CD1c-positive myeloid dendritic cell (primary cell): ENCODE data around the gene CNPY1.

ENCODE experiments used
- DNase-seq: peaks from one replicate; pipeline ENCODE4 v3.0.0-alpha.2; 2016; ENCODE audit errors: extremely low spot score

Gene CNPY1

DNA sequence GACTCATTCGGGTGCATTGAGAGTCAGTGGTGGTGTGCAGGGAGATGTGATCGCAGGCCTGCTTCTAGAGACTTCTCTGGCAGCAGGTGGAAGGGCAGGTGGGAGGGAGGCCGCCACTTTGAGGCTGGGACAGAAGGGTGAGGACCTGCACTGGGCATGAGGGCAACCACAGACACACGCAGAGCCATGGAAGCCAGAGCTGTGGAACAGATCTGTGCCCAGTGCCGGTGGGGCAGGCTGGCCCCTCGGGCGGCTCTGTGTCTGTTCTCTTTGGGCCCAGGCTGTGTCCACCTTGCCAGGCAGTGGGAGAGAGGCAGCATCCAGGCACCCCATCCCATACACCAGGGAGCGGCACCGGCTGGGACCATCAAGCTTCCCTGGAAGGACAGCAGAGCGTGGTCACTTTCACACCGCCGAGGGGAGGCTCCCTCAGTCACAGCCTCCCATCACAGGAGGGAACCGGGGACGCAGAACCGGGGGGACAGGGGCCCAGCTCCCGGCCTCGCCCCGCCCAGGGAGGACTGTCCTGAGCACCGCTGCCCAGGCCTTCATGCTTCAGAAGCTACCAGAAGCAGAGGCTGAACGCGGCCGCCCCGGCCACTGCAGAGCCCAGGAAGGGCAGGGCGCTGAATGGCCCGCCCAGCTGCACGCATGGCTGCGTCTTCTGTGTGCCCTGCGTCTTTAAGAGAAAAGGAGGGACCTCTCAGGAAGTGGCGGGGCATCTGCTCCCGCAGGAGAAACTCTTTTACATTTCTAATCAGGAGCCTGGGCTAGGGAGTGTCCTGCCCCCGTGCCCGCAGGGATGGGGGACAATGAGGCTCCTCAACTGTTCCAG is 56.3 kb downstream of the CNPY1 start:
- no peak for DNase-seq

DNA sequence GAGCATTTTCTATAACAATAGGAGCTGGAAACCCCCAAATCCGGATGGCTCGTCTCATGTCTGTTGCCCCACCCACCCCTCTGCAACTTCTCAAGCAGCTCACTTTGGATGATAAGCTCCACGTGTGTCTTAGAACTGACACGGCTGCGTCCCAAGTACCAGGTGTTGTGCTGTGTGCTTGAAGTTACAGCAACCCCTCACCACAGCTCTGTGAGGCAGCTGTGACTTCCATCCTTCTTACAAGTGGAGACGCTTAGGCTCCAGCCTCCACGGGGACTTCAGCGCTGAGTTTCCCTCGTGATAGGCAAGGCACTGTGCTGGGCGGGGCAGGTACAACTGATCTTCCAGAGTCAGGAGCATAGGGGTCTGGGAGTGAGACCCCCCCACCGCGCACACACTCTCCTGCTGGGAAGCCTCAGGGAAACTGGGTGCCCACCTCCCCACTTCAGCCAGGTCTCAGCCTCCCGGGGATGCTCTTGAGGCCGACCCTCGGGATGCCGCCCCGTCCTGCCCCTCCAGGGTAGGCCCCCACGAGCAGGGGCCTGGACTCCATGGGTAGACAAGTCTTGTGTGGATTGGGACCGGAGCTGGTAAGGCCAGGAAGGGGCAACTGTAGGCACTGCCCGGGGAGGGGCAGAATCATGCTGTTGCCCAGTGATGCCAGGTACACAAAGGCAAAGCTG is 57.1 kb downstream of the CNPY1 start:
- no peak for DNase-seq

- DNase-seq, result no peak
Observed at GRCh38 chr7:155488483-155489127, 57.8 kb downstream of the CNPY1 start.

- no peak for DNase-seq
Observed at GRCh38 chr7:155487509-155488482, 58.6 kb downstream of the CNPY1 start.

DNA sequence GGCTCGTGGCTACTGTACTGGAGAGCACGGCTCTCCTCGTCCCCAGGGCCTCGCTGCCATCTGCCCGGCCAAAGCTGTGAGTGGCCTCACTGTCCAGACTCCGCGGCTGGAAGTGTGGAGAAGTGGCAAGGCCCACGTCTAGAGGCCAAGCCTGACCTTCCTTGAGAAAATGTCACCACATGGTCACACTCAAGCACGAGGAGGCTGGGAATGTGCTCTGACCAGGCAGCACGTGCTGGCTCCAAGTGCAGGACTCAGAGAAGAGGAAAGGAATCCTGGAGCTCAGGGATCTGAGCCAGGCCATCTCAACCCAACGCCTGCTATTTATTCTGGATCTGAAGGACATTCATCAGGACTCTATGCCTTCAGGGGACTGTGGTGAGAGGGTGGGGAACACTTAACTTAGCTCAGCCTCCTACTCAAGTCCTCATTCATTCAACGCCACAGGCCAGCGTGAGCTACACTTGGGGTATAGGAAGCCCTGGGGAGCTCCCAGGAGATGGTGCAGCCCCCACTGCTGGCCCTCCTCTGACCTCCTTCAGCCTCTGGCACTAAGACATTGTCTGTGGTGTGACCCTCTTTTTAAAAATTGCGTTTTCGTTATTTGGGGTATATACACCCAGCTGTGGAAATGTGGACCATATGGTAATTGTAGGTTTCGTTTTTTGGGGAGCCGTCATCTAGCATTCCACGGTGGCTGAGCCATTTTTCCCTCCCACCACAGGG is 59.4 kb downstream of the CNPY1 start:
- no peak for DNase-seq

DNA sequence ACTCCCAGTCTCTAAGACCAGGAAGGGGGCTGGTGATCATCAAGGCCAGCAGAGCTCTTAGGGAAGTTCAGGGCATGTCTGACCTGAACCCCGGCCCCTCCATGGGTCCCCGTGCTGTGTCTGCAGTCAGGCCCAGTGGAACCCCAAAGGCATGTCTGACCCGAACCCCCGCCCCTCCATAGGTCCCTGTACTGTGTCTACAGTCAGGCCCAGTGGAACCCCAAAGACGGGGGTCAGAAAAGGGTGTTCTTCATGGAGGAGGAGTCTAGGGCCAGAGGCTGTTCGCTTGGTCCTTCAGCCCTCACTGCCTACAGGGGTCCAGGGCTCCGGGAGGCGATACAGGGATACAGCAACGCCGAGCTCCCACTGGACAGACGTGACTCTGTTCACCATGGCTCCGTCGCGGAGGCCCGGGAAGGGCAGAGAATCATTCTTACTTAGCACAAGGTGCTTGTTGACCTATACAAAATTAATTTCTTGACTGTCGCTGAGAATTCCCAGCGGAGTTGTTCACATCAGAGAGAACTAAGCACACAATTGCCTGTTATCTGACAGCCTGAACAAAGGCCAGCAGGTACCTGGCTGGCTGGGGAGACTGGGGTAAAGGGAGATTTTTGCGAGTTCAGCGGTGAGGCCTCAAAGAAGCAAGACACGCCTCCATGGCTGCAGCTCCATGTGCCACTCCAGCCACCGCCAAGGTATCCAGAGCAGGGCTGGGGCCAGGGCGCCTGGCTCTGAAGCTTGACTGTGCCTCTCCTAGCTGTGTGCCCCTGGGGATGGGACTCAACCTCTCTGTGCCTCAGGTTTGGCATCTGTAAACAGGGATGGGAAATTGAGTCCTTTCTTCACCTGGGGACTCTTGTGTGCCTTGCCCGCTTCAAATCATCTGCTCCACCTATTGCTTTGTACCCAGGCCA is 61.6 kb downstream of the CNPY1 start:
- no peak for DNase-seq

GRCh38 chr7:155483868-155484325 is 62.5 kb downstream of the CNPY1 start:
- no peak for DNase-seq

- DNase-seq, result peak; percentile 54
Observed at GRCh38 chr7:155483245-155483644, 63.1 kb downstream of the CNPY1 start.

DNA sequence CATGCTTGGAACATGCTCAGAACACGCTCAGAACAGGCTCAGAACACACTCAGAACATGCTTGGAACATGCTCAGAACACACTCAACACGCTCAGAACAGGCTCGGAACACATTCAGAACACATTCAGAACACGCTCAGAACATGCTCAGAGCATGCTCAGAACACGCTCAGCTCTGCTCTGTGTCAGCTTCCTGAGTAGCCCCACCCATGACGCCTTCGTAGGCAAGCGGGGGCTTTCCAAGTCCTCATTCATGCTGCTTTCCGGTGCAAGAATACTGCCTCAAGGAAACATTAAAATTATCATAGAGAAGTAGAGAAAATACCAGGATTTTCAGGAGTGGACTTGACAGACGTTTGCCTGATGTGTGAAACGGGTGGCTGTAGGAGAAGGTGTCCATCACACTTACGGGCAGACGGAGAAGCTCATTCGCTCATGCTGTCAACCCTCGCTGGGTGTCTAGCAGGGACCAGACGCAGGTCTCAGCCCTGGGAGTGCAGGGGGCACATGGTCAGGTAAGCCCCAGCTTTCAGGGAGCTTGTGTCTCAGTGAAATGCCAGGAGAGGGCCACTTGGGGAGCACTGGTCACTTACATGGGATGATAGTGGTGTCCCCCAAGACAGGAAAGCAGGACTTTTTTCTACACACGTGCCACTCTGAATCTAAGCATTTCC is 63.7 kb downstream of the CNPY1 start:
- no peak for DNase-seq

DNA sequence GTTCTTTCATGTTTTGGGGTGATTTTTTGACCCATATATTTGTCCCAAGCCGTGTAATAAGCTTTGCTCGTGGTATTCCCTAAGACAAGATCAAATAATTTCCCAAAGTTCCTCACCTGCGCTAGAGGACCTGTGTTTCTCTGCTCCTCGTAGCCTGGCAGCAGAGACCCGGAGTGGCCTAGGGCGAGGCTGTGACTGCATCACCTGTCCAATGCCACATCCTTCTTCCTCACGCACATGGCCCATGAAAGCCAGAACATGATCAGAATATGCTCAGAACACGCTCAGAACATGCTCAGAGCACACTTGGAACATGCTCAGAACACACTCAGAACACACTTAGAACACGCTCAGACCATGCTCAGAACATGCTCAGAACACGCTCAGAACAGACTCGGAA is 64.6 kb downstream of the CNPY1 start:
- no peak for DNase-seq

DNA sequence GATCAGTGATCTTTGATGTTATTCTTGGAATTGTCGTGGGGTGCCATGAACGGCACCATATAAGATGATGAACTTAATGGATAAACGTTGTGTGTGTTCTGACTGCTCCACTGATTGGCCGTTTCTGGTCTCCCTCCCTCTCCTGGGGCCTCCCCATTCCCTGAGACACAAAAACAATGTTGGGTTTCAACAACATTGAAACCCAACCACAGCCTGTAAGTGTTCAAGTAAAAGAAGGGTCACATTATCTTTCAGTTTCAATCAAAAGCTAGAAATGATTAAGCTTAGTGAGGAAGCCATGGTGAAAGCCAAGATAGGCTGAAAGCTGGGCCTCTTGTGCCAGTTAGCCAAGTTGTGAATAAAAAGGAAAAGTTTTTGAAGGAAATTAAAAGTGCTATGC is 68.9 kb downstream of the CNPY1 start:
- DNase-seq, result no peak

GRCh38 chr7:155471718-155472117 is 74.6 kb downstream of the CNPY1 start:
- no peak for DNase-seq

- DNase-seq, result no peak
Observed at GRCh38 chr7:155470686-155471638, 75.4 kb downstream of the CNPY1 start.

GRCh38 chr7:155470186-155470487 is 76.2 kb downstream of the CNPY1 start:
- DNase-seq, result no peak

DNA sequence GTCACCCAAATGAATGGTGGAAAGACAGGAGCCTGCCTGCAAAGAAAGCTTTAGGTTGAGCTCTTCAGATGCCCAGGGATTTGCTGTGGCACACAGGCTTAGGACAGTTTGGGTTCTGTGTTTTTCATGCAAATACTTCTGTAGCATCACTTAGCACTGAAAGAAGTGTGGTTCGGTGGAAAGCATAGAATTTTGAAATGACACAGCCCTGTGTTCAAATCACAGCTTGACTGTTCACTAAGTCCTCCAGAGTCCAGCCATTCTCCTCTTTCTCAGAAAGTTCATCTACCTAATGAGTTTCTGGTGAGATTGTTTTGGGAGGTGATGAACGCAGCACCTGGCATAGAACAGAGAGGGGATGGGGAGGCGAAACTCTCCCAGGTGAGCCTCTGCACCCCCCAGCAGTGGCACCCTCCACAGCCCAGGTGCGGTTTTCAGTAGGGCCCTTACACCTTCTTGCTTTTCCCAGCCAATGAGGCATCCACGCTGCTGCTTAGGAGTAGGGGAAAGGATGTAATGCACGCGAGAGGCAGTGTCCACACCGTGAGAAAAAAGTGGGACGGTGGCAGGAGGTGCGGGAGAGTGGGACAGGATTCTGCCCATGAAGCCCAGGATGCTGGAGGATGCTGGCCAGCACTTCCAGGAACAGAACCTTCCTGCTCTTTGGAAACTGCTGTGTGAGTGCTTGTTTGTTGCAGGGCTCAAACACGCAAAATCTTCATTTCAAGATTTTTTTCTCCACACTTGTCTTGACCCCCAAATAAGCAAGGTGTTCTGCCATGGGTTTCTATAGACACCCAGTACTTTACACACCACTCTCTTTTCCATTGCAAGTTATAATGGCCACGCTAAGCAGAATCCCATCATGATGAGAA is 76.8 kb downstream of the CNPY1 start:
- no peak for DNase-seq

DNA sequence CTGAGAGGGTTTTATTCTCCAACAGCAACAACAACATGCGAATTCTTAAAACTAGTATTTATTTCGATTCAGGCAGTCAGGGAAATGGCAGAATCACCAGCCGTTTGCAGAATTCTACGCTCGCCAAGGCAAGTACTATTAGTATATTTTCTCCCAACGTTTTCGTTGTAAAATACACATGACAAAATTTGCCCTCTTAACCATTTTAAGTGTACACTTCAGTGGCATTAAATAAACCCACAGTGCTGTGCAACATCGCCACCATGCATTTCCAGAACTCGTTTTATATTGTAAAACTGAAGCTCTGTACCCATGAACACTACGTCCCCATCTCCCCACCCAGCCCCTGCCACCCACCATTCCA is 77.6 kb downstream of the CNPY1 start:
- DNase-seq, result no peak
